ENCODE results near the gene SLC48A1. TPM values are rescaled to one million over a fixed set of nuclear protein-coding genes. Genes with fewer than 3 reads are reported as not detected.

SLC48A1 gene
- total and polyA plus RNA-seq, 10 of the 15 experiments (the other 5 are each of a cell fraction or from before 2014, with no cell fraction given) = 1.1 to 4.9 (median 1.9) TPM

- POLR2A ChIA-PET = interaction anchor here (0.6 to 1.1 kb wide), 4 partner anchors 9 to 195 kb away, joined by 3 to 5 read pairs (median 4); no protein-coding TSS in a partner anchor
- no peak for DNase-seq (ENCODE audit: low read depth, low spot score)
- SMC1A ChIA-PET (ENCODE audit: uncharacterized antibody, unreplicated experiment) = interaction anchor here (0.7 to 3.4 kb wide), 3 partner anchors 11 to 16 kb away, joined by 3 to 23 read pairs (median 4); no protein-coding TSS in a partner anchor
- no TSS peak for BruUV-seq (replicated peaks)
- H3K4me2 ChIP-seq (ENCODE audit: control insufficient read depth, insufficient read depth) = peak overlapping the region; percentile 79; the same call in 1 of the 2 replicates
- peak overlapping the region; percentile 72; the same call in 1 of the 2 replicates for H3K4me3 ChIP-seq
- 52% methylated on average over 16 of the region's 17 CpGs for WGBS (ENCODE audit: insufficient coverage, insufficient replicate concordance, low lambda C conversion rate, missing lambda C conversion rate)
- peaks cover 27% of the 10 kb centered on the region for H3K4me1 ChIP-seq (ENCODE audit: control insufficient read depth, insufficient read depth, low read length)
- no peak for FAIRE-seq
- H3K27me3 ChIP-seq (replicated peaks in 1 of 2; ENCODE audit: control insufficient read depth in 2 of 2, insufficient read depth in 2 of 2, low read length in 1 of 2) = peaks cover 0 to 7% of the 10 kb centered on the region in 2 experiments; a peak in 3 of 4 replicates
- H2AFZ ChIP-seq (ENCODE audit: control insufficient read depth, low read depth, low read length) = no peak overlapping the region; the same call in 1 of the 2 replicates
- no peaks in the 10 kb centered on the region for H3K9me3 ChIP-seq (replicated peaks; ENCODE audit: control insufficient read depth, insufficient read depth, low read length)
- CTCF ChIA-PET = interaction anchor here (0.9 to 5.0 kb wide), 3 partner anchors 13 to 78 kb away, joined by 3 to 108 read pairs (median 3); no protein-coding TSS in a partner anchor
- H3K27ac ChIP-seq (ENCODE audit: control insufficient read depth, insufficient read depth) = peak overlapping the region; percentile 46; the same call in 1 of the 2 replicates
- H3K79me2 ChIP-seq (ENCODE audit: control insufficient read depth, insufficient read depth, low read length) = peaks cover 15% of the 10 kb centered on the region
- no peak for ATAC-seq
- RAD21 ChIA-PET (ENCODE audit: unreplicated experiment) = interaction anchor here (0.9 to 5.3 kb wide), 2 partner anchors 14 to 23 kb away, joined by 3 to 92 read pairs; no protein-coding TSS in a partner anchor
- in situ Hi-C loops (cut with MboI) (no loop called here), intact Hi-C loops (cut with micrococcal nuclease; ENCODE audit: unreplicated experiment) (no loop called here)
- H3K9ac ChIP-seq (ENCODE audit: control insufficient read depth, insufficient read depth, low read length) = peak overlapping the region; percentile 61
- no peaks in the 10 kb centered on the region; a peak in 1 of 4 replicates for H3K36me3 ChIP-seq (ENCODE audit: control insufficient read depth in 2 of 2, insufficient read depth in 2 of 2, low read length in 1 of 2)
- TF ChIP-seq, protein P1, sequence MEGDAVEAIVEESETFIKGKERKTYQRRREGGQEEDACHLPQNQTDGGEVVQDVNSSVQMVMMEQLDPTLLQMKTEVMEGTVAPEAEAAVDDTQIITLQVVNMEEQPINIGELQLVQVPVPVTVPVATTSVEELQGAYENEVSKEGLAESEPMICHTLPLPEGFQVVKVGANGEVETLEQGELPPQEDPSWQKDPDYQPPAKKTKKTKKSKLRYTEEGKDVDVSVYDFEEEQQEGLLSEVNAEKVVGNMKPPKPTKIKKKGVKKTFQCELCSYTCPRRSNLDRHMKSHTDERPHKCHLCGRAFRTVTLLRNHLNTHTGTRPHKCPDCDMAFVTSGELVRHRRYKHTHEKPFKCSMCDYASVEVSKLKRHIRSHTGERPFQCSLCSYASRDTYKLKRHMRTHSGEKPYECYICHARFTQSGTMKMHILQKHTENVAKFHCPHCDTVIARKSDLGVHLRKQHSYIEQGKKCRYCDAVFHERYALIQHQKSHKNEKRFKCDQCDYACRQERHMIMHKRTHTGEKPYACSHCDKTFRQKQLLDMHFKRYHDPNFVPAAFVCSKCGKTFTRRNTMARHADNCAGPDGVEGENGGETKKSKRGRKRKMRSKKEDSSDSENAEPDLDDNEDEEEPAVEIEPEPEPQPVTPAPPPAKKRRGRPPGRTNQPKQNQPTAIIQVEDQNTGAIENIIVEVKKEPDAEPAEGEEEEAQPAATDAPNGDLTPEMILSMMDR (IDR thresholded peaks at IDR 0.05 in 2 of 3, conservative IDR thresholded peaks at IDR 0.05 in 1 of 3; ENCODE audit: control insufficient read depth in 2 of 3, extremely low read depth in 1 of 3, insufficient read depth in 1 of 3, low read depth in 3 of 3, low read length in 3 of 3) = no peak
- TF ChIP-seq FOXK2 (IDR thresholded peaks at IDR 0.05) = no peak
- H4K20me1 ChIP-seq (ENCODE audit: control insufficient read depth, insufficient read depth) = no peaks in the 10 kb centered on the region; the same call in 1 of the 2 replicates
Observed at GRCh38 chr12:47820631-47821345, 47.8 kb downstream of the SLC48A1 start.
